Hepatocyte (in vitro differentiated cells): ENCODE results near the gene AURKAIP1. TPM values are rescaled to one million over a fixed set of nuclear protein-coding genes. Genes with fewer than 3 reads are reported as not detected.

Experiments used
- DNase-seq: peaks from one replicate; pipeline ENCODE4 v3.0.0-alpha.2; 2016; ENCODE audit warnings: low spot score
- H2AFZ ChIP-seq: fragments of 200-600 bp; sonication (generic); 2 replicates; pipeline ENCODE4 v1.6.0; 2016; ENCODE audit warnings: antibody characterized with exemption, mild to moderate bottlenecking
- H3K27ac ChIP-seq: fragments of 200-600 bp; sonication (generic); 2 replicates; pipeline ENCODE4 v1.5.1; 2016; ENCODE audit warnings: mild to moderate bottlenecking
- H3K27me3 ChIP-seq: fragments of 200-600 bp; sonication (generic); 2 replicates; pipeline ENCODE4 v1.6.1; 2016
- H3K36me3 ChIP-seq: fragments of 200-600 bp; sonication (generic); replicated peaks from 2 replicates; pipeline ENCODE4 v1.5.1; 2016; ENCODE audit warnings: low read depth; ENCODE audit not compliant: insufficient read depth
- H3K4me1 ChIP-seq: fragments of 200-600 bp; sonication (generic); 2 replicates; pipeline ENCODE4 v1.5.1; 2016; ENCODE audit warnings: mild to moderate bottlenecking, moderate library complexity; ENCODE audit not compliant: insufficient read depth
- H3K4me2 ChIP-seq: fragments of 200-600 bp; sonication (generic); 2 replicates; pipeline ENCODE4 v1.6.0; 2016
- H3K4me3 ChIP-seq: fragments of 200-600 bp; sonication (generic); 2 replicates; pipeline ENCODE4 v1.5.1; 2016; ENCODE audit warnings: mild to moderate bottlenecking
- H3K79me2 ChIP-seq: fragments of 200-600 bp; sonication (generic); 2 replicates; pipeline ENCODE4 v1.6.0; 2017; ENCODE audit warnings: mild to moderate bottlenecking
- H3K9me2 ChIP-seq: fragments of 200-600 bp; sonication (generic); replicated peaks from 2 replicates; pipeline ENCODE4 v1.6.0; 2017; ENCODE audit warnings: mild to moderate bottlenecking; ENCODE audit not compliant: insufficient read depth
- H3K9me3 ChIP-seq: fragments of 200-600 bp; sonication (generic); 2 replicates; pipeline ENCODE4 v1.5.1; 2016; ENCODE audit warnings: low read depth, mild to moderate bottlenecking
- H4K20me1 ChIP-seq: fragments of 200-600 bp; sonication (generic); 2 replicates; pipeline ENCODE4 v1.6.0; 2016; ENCODE audit warnings: mild to moderate bottlenecking; ENCODE audit not compliant: insufficient read depth, poor library complexity, severe bottlenecking
- CTCF ChIP-seq: fragments of 200-600 bp; sonication (generic); IDR thresholded peaks from 2 replicates; pipeline ENCODE4 v1.5.1; 2016; ENCODE audit warnings: antibody characterized with exemption, mild to moderate bottlenecking; ENCODE audit not compliant: poor library complexity
- EZH2 ChIP-seq: fragments of 200-600 bp; sonication (generic); IDR thresholded peaks from 2 replicates; pipeline ENCODE4 v1.6.1; 2016; ENCODE audit warnings: antibody characterized with exemption, mild to moderate bottlenecking, borderline replicate concordance
- EZH2phosphoT487 ChIP-seq: fragments of 200-600 bp; sonication (generic); IDR thresholded peaks from one replicate; pipeline ENCODE4 v1.6.1; 2018; ENCODE audit warnings: antibody characterized with exemption, mild to moderate bottlenecking, low read depth, moderate library complexity; ENCODE audit not compliant: unreplicated experiment, severe bottlenecking
- WGBS: methylation state at CpG from one replicate; pipeline ENCODE4 v1.1.6; 2016; ENCODE audit warnings: low lambda C conversion rate; ENCODE audit errors: missing lambda C conversion rate; 5-methylcytosine and 5-hydroxymethylcytosine counted together
- polyA plus RNA-seq: library from polyadenylated mRNA; unstranded; fragments of >200 nt; fragmentation: Nextera tagmentation; extraction: Ambion mirVana; gene quantifications from 2 replicates; pipeline ENCODE4 v1.2.1, GENCODE V29; 2016
- total RNA-seq: library from RNA; depleted of rRNA; stranded (reverse); fragments of >200 nt; gene quantifications from 2 replicates; pipeline ENCODE4 v1.2.3, GENCODE V29; 2014

Gene AURKAIP1
- total and polyA plus RNA-seq, 2 experiments from 2014 or later, result 92.9 to 238 TPM

DNA sequence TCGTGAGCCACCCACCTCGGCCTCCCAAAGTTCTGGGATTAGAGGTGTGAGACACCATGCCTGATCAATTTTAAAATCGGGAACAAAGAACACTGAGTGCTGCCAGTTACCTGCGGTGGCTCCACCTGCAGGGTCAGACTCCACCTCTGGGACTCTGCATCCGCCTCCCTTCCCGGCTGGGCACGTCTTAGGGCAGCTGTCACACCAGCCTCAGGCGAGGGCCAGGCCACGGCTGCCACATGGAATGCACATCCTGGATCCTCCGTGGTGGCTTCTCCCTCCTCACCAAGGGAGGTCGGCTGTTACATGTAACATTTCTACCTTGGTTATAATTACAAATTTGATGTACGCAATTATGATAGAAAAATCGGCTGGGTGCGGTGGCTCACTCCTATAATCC, 10.7 kb downstream of the AURKAIP1 start:
- H2AFZ ChIP-seq, result no peak overlapping the region
- H3K27me3 ChIP-seq, result no peaks in the 10 kb centered on the region
- no peaks in the 10 kb centered on the region for H3K9me2 ChIP-seq
- H3K4me1 ChIP-seq, result peaks cover 28% of the 10 kb centered on the region
- no peak overlapping the region for H3K4me2 ChIP-seq
- DNase-seq, result no peak
- TF ChIP-seq EZH2phosphoT487 (no peak), EZH2 (no peak), CTCF (no peak)
- H3K36me3 ChIP-seq, result no peaks in the 10 kb centered on the region
- H3K9me3 ChIP-seq, result no peaks in the 10 kb centered on the region
- H3K4me3 ChIP-seq, result no peak overlapping the region
- no peaks in the 10 kb centered on the region for H3K79me2 ChIP-seq
- no peak overlapping the region for H3K27ac ChIP-seq
- 79% methylated on average over 14 of the region's 14 CpGs for WGBS
- H4K20me1 ChIP-seq, result no peaks in the 10 kb centered on the region

GRCh38 chr1:1361982-1362423, 13.0 kb downstream of the AURKAIP1 start:
- H3K4me1 ChIP-seq, result peaks cover 44% of the 10 kb centered on the region
- H2AFZ ChIP-seq, result peak overlapping the region; percentile 46
- DNase-seq, result peak; percentile 78
- H3K79me2 ChIP-seq, result peaks cover 11% of the 10 kb centered on the region
- TF ChIP-seq EZH2 (no peak), EZH2phosphoT487 (no peak), CTCF (peak; percentile 12)
- H3K4me2 ChIP-seq, result peak overlapping the region; percentile 64
- peak overlapping the region; percentile 97 for H3K27ac ChIP-seq
- no peaks in the 10 kb centered on the region for H4K20me1 ChIP-seq
- 26% methylated on average over 13 of the region's 13 CpGs for WGBS
- no peaks in the 10 kb centered on the region for H3K9me3 ChIP-seq
- H3K27me3 ChIP-seq, result no peaks in the 10 kb centered on the region
- no peak overlapping the region for H3K4me3 ChIP-seq
- H3K36me3 ChIP-seq, result no peaks in the 10 kb centered on the region
- no peaks in the 10 kb centered on the region for H3K9me2 ChIP-seq

DNA sequence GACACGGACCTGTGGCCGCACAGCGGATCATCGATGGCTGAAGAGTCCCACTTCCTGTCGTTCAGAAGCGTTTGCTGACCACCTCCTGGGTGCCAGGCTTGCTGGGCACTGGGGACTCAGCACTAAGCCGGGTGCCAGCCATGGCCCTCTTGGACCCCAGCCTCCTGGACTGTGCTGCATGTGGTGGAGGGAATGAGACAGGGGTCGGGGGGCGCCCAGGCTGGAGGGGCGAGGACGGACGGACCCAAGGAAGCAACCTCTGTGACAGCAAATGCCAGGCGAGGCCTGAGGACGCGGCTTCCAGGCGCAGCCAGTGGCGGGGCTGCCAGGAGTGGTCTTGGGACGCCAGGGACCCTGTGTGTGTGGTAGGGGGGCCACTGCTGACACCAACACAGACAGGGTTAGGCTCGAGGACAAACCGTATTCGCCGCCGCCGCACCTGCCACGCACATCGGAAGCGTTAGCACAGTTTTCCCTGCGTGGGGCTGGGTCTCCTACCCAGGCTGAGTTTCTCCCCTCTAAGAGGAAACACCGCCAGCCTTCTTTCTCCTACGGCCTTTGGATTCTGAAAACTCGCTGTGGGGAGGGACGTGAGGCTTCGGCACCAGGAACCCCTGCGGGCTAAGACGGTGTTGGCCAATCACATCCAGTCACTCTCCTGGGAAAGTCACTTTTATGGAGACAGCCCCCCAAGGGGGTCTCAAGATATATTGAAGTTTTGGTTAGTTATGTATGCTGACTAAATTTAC, 13.6 kb downstream of the AURKAIP1 start:
- Histone ChIP-seq H4K20me1 (peaks cover 1% of the 10 kb centered on the region), H3K9me3 (no peaks in the 10 kb centered on the region), H3K4me2 (peak overlapping the region; percentile 64), H3K36me3 (no peaks in the 10 kb centered on the region), H2AFZ (peak overlapping the region; percentile 46), H3K27me3 (no peaks in the 10 kb centered on the region), H3K4me3 (no peak overlapping the region), H3K27ac (peak overlapping the region; percentile 97), H3K79me2 (peaks cover 17% of the 10 kb centered on the region), H3K4me1 (peaks cover 50% of the 10 kb centered on the region), H3K9me2 (no peaks in the 10 kb centered on the region)
- no peak for DNase-seq
- TF ChIP-seq CTCF (no peak), EZH2phosphoT487 (no peak), EZH2 (no peak)
- 85% methylated on average over 32 of the region's 35 CpGs for WGBS
